NCI-H2196 treated with DMSO at 0.1 percent for 48 hours (cell line): ENCODE results near the gene NECTIN1.

Source experiments
- DNase-seq: peaks from one replicate; lab custom pipeline; 2025; ENCODE audit not compliant: unreplicated experiment; lab: John Stamatoyannopoulos, UW

The NECTIN1 gene

GRCh38 chr11:119644502-119644901 lies 84.5 kb downstream of the NECTIN1 start:
- no peak for DNase-seq

GRCh38 chr11:119643876-119644225 lies 85.1 kb downstream of the NECTIN1 start:
- no peak for DNase-seq

- no peak for DNase-seq
These were observed 85.7 kb downstream of the NECTIN1 start for GRCh38 chr11:119643212-119643875.

- DNase-seq, result no peak
These were observed 86.8 kb downstream of the NECTIN1 start for GRCh38 chr11:119641983-119642745.

- DNase-seq, result no peak
These were observed 88.5 kb downstream of the NECTIN1 start for GRCh38 chr11:119640541-119640940.

- no peak for DNase-seq
These were observed 89.3 kb downstream of the NECTIN1 start for GRCh38 chr11:119639642-119640205.

GRCh38 chr11:119638851-119639250 lies 90.1 kb downstream of the NECTIN1 start:
- DNase-seq, result no peak

- no peak for DNase-seq
These were observed 91.5 kb downstream of the NECTIN1 start for GRCh38 chr11:119637481-119637880.

GRCh38 chr11:119635776-119636175 lies 93.2 kb downstream of the NECTIN1 start:
- DNase-seq, result no peak

- no peak for DNase-seq
These were observed 93.8 kb downstream of the NECTIN1 start for GRCh38 chr11:119635041-119635740.

GRCh38 chr11:119634301-119634700 lies 94.7 kb downstream of the NECTIN1 start:
- DNase-seq, result no peak

GRCh38 chr11:119629834-119630624 lies 99.0 kb downstream of the NECTIN1 start:
- DNase-seq, result no peak

- DNase-seq, result no peak
These were observed 99.9 kb downstream of the NECTIN1 start for GRCh38 chr11:119629085-119629484.

- no peak for DNase-seq
These were observed 101.7 kb downstream of the NECTIN1 start for GRCh38 chr11:119627286-119627685.

- DNase-seq, result no peak
These were observed 102.1 kb downstream of the NECTIN1 start for GRCh38 chr11:119626871-119627270.

- no peak for DNase-seq
These were observed 102.7 kb downstream of the NECTIN1 start for GRCh38 chr11:119626197-119626841.

GRCh38 chr11:119625206-119625978 lies 103.6 kb downstream of the NECTIN1 start:
- DNase-seq, result no peak

- DNase-seq, result no peak
These were observed 104.4 kb downstream of the NECTIN1 start for GRCh38 chr11:119624629-119625028.

- DNase-seq, result no peak
These were observed 104.8 kb downstream of the NECTIN1 start for GRCh38 chr11:119624102-119624615.
